Gastrocnemius medialis (tissue), 4 donors: Measurements from ENCODE around the gene PDE4B.

Experiments
- CTCF ChIP-seq, 5 experiments: fragments of 450-650 bp in 3 of 5; fragments of 200-600 bp in 2 of 5; sonication (generic) in 2 of 5; IDR thresholded peaks in 4 of 5; conservative IDR thresholded peaks in 1 of 5; 1 replicate in 4 of 5; 2 replicates in 1 of 5; pipeline ENCODE4 v1.5.1; 2016 to 2019; ENCODE audit warnings: antibody characterized with exemption in 5 of 5, mild to moderate bottlenecking in 3 of 5, moderate library complexity in 3 of 5
- POLR2A ChIP-seq, 2 donors: fragments of 450-650 bp; IDR thresholded peaks; one replicate each; pipeline ENCODE4 v1.6.1; 2017; ENCODE audit warnings: antibody characterized with exemption in 2 of 2, mild to moderate bottlenecking in 2 of 2, moderate library complexity in 2 of 2

GRCh38 chr1:66244429-66244828, 451.7 kb downstream of the PDE4B start:
- no peak for TF ChIP-seq POLR2A (IDR thresholded peaks at IDR 0.05)
- no peak for TF ChIP-seq CTCF (IDR thresholded peaks at IDR 0.05 in 4 of 5, conservative IDR thresholded peaks at IDR 0.05 in 1 of 5)
